Stomach (tissue), 9 donors: ENCODE data around the gene DRAM1. TPM values are rescaled to one million over a fixed set of nuclear protein-coding genes. Genes with fewer than 3 reads are reported as not detected.

Experiments
- DNase-seq, 2 donors: peaks; one replicate each; pipeline versions ENCODE4 v3.0.0 to v3.0.0-alpha.2; 2013 to 2019
- H3K27ac ChIP-seq, 5 donors: fragments of 200-600 bp in 4 of 5; sonication (generic) in 4 of 5; one replicate each; pipeline ENCODE4 v1.5.1; 2013 to 2019; ENCODE audit warnings: mild to moderate bottlenecking in 1 of 5, moderate library complexity in 1 of 5
- H3K27me3 ChIP-seq, 3 donors: fragments of 200-600 bp; sonication (generic); one replicate each; pipeline ENCODE4 v1.5.1; 2017 to 2019; ENCODE audit warnings: mixed run types in 1 of 3
- H3K36me3 ChIP-seq, 4 donors: fragments of 200-600 bp; sonication (generic); 1 replicate in 3 of 4; 2 replicates in 1 of 4; pipeline ENCODE4 v1.5.1; 2016 to 2019
- H3K4me1 ChIP-seq, 4 donors: fragments of 200-600 bp; sonication (generic); one replicate each; pipeline ENCODE4 v1.5.1; 2016 to 2019
- H3K4me3 ChIP-seq, 4 donors: fragments of 200-600 bp; sonication (generic) in 3 of 4; one replicate each; pipeline ENCODE4 v1.5.1; 2016 to 2019; ENCODE audit warnings: mild to moderate bottlenecking in 1 of 4
- H3K9me3 ChIP-seq, 4 donors: fragments of 200-600 bp; sonication (generic); one replicate each; pipeline ENCODE4 v1.5.1; 2016 to 2019
- EP300 ChIP-seq: sonication (generic); formaldehyde crosslinking; IDR thresholded peaks from one replicate; pipeline ENCODE4 v1.6.1; 2017; ENCODE audit warnings: antibody characterized with exemption
- POLR2A ChIP-seq, 4 donors: fragments of 450-650 bp; IDR thresholded peaks; one replicate each; pipeline ENCODE4 v1.6.1; 2016; ENCODE audit warnings: antibody characterized with exemption in 4 of 4, control low read depth in 2 of 4, mild to moderate bottlenecking in 1 of 4, moderate library complexity in 1 of 4
- POLR2AphosphoS5 ChIP-seq, 3 donors: sonication (generic); formaldehyde crosslinking; IDR thresholded peaks; one replicate each; pipeline ENCODE4 v1.6.1; 2016; ENCODE audit warnings: antibody characterized with exemption in 3 of 3
- WGBS, 5 donors: extraction: QIAGEN DNeasy Blood & Tissue Kit in 3 of 5; methylation state at CpG; one replicate each; pipeline versions ENCODE4 v1.1.5 to v1.1.7; 2013 to 2018; 5-methylcytosine and 5-hydroxymethylcytosine counted together
- intact Hi-C: fragments of 100-400 bp; cut with DNase I; formaldehyde crosslinking; loops from one replicate; pipeline ENCODE4 v1.15.1; 2023; ENCODE audit warnings: low total_unique reads
- polyA plus RNA-seq, 3 donors: library from polyadenylated mRNA; stranded (reverse); fragments of 200-250 nt; gene quantifications; one replicate each; pipeline ENCODE4 v1.2.3, GENCODE V29; 2013
- total RNA-seq, 5 donors: library from RNA; depleted of rRNA; stranded (reverse); fragments of >200 nt; gene quantifications; one replicate each; pipeline versions ENCODE4 v1.1.0 to v1.2.3, GENCODE V29; 2014 to 2016
- TF ChIP-seq, protein P1 (sequence below), 7 experiments: fragments of 450-650 bp in 4 of 7; fragments of 200-600 bp in 3 of 7; sonication (generic) in 3 of 7; IDR thresholded peaks; one replicate each; pipeline ENCODE4 v1.5.1; 2016 to 2019; ENCODE audit warnings: antibody characterized with exemption in 7 of 7, control low read depth in 2 of 7, mild to moderate bottlenecking in 1 of 7
- donor health status: healthy with polysubstance abuse.
- donor health status: Bipolar disorder and iron deficiency.
- donor health status: healthy.

Gene DRAM1
- total and polyA plus RNA-seq, 8 donors = 0.89 to 71.8 (median 13.6) TPM

DNA sequence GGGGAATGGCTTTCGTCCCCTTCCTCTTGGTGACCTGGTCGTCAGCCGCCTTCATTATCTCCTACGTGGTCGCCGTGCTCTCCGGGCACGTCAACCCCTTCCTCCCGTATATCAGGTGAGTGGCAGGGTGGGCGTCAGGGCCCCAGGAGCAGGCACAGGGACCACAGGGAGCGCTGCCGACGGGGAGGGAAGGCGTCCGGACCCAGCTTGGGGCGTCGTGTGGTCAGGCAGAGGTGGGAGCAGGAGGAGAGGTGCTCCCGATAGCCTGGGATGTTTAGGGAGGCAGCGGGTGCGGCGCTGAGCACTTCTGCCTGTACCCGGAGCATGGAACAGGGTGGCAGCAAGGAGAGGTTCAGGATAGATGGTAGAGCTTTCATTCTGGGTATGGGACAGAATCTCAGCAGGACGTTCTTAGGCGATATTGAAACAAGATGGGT is 444 bp downstream of the DRAM1 start:
- H3K36me3 ChIP-seq = no peaks in the 10 kb centered on the region
- no peaks in the 10 kb centered on the region for H3K9me3 ChIP-seq
- H3K27ac ChIP-seq = peak overlapping the region; percentile 94 to 99 (median 98)
- TF ChIP-seq EP300 (no peak), POLR2A (IDR thresholded peaks at IDR 0.05) (no peak), POLR2AphosphoS5 (IDR thresholded peaks at IDR 0.05) (no peak)
- TF ChIP-seq, protein P1, sequence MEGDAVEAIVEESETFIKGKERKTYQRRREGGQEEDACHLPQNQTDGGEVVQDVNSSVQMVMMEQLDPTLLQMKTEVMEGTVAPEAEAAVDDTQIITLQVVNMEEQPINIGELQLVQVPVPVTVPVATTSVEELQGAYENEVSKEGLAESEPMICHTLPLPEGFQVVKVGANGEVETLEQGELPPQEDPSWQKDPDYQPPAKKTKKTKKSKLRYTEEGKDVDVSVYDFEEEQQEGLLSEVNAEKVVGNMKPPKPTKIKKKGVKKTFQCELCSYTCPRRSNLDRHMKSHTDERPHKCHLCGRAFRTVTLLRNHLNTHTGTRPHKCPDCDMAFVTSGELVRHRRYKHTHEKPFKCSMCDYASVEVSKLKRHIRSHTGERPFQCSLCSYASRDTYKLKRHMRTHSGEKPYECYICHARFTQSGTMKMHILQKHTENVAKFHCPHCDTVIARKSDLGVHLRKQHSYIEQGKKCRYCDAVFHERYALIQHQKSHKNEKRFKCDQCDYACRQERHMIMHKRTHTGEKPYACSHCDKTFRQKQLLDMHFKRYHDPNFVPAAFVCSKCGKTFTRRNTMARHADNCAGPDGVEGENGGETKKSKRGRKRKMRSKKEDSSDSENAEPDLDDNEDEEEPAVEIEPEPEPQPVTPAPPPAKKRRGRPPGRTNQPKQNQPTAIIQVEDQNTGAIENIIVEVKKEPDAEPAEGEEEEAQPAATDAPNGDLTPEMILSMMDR (IDR thresholded peaks at IDR 0.05) = no peak
- DNase-seq = peak in 1 of 2 donors; percentile 32
- H3K4me3 ChIP-seq = peak overlapping the region; percentile 68 to 92 (median 74)
- WGBS, 5 donors = 0 to 1% (median 0%) methylated on average over 22 to 24 of the region's 24 CpGs
- no peaks in the 10 kb centered on the region for H3K27me3 ChIP-seq
- peaks cover 8 to 64% (median 30%) of the 10 kb centered on the region in 4 donors for H3K4me1 ChIP-seq
- intact Hi-C loops = no loop called here

DNA sequence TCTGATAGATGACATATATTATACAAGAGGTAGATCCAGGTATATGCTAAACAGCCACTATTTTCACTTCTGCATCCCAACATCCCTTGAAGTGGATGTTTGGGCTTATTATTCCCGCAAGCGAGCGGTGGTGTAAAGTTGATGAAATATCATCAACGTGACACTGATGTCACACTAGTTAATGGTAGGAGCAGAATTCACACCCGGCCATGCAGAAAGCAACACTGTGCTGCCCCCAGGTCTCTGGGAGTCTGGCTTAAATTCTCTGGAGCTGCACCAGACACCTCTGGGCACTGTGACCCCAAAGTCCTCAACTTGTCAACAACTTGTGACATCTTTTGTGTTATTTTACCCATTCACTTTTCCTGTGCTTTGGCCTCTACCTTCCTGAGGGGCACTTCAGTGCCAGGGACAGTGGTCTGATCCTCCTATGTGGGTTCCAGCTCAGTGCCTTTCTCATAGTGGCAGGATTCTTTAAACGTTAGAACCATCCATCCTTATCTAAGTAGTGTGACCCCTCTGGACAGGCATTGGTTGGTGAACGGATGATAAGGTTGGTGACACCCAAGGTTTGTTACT is 952 bp downstream of the DRAM1 start:
- WGBS, 5 donors = 10 to 22% (median 13%) methylated on average over 7 of the region's 7 CpGs
- Histone ChIP-seq H3K4me1 (peaks cover 8 to 69% (median 31%) of the 10 kb centered on the region in 4 donors), H3K27me3 (no peaks in the 10 kb centered on the region), H3K4me3 (peak overlapping the region; percentile 68 to 92 (median 74)), H3K9me3 (no peaks in the 10 kb centered on the region), H3K27ac (peak overlapping the region; percentile 94 to 99 (median 98)), H3K36me3 (no peaks in the 10 kb centered on the region)
- DNase-seq = peak in 1 of 2 donors; percentile 12
- TF ChIP-seq EP300 (no peak), POLR2AphosphoS5 (IDR thresholded peaks at IDR 0.05) (no peak), POLR2A (IDR thresholded peaks at IDR 0.05) (no peak)
- TF ChIP-seq, protein P1 (IDR thresholded peaks at IDR 0.05) = no peak
- intact Hi-C loops = no loop called here

DNA sequence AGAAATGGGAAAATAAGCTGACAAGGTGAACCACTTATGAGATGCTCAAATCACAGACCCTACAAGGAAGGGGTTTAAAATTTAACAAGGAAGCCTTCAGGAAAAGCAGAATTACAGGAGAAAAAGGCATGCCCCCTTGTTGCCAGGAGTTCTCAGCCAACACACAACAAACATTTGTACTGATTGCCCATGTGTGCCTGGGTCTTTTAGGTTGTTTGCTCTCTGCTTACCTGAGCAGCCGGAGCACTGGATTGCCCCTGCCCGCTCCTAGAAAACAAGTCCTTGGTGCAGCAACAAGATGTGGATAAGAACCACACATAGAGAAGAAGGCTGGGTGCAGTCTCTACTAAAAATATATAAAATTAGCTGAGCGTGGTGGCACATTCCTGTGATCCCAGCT is 3.4 kb downstream of the DRAM1 start:
- TF ChIP-seq, protein P1 (IDR thresholded peaks at IDR 0.05) = no peak
- TF ChIP-seq EP300 (no peak), POLR2A (IDR thresholded peaks at IDR 0.05) (no peak), POLR2AphosphoS5 (IDR thresholded peaks at IDR 0.05) (no peak)
- DNase-seq = no peak
- intact Hi-C loops = no loop called here
- Histone ChIP-seq H3K27me3 (no peaks in the 10 kb centered on the region), H3K4me3 (peak overlapping the region in 1 of 4 donors; percentile 20), H3K27ac (peak overlapping the region in 3 of 5 donors; percentile 19 to 99 (median 48)), H3K4me1 (peaks cover 9 to 87% (median 40%) of the 10 kb centered on the region in 4 donors), H3K36me3 (no peaks in the 10 kb centered on the region), H3K9me3 (no peaks in the 10 kb centered on the region)
- 42 to 85% (median 64%) methylated on average over 3 of the region's 3 CpGs for WGBS, 5 donors

DNA sequence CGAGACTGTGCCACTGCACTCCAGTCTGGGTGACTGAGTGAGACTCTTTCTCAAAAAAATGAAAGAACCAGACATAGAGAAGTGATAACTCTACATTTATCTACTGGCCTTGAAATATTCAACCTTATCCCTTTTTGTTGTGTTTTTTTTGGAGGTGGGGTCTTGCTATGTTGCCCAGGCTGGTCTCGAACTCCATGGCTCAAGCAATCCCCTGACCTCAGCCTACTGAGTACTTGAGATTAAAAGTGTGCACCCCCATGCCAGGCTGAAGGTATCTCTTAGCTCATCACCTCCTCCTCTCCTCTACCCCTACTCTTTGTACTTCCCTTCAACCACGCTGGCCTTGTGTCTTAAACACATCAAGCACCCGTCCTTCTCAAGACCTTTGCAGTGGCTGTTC is 3.8 kb downstream of the DRAM1 start:
- no peak overlapping the region for H3K4me3 ChIP-seq
- peak overlapping the region in 3 of 5 donors; percentile 19 to 99 (median 48) for H3K27ac ChIP-seq
- H3K36me3 ChIP-seq = no peaks in the 10 kb centered on the region
- H3K9me3 ChIP-seq = no peaks in the 10 kb centered on the region
- no peak for TF ChIP-seq POLR2A (IDR thresholded peaks at IDR 0.05)
- no peak for TF ChIP-seq POLR2AphosphoS5 (IDR thresholded peaks at IDR 0.05)
- TF ChIP-seq, protein P1 (IDR thresholded peaks at IDR 0.05) = no peak
- no peak for TF ChIP-seq EP300
- peaks cover 14 to 87% (median 44%) of the 10 kb centered on the region in 4 donors for H3K4me1 ChIP-seq
- DNase-seq = no peak
- intact Hi-C loops = no loop called here
- H3K27me3 ChIP-seq = no peaks in the 10 kb centered on the region
- WGBS, 5 donors = 76 to 89% (median 88%) methylated on average over 4 of the region's 4 CpGs
